Upper lobe of left lung (tissue), 6 donors: Measurements from ENCODE around the gene HSD17B2. TPM values are rescaled to one million over a fixed set of nuclear protein-coding genes. Genes with fewer than 3 reads are reported as not detected.

Experiments used
- ATAC-seq, 2 donors: fragments of 200-7000 bp; cut with Tn5 transposase; one replicate each; pipeline ENCODE4 v1.9.1; 2022; ENCODE audit warnings: mild to moderate bottlenecking in 2 of 2, moderate library complexity in 2 of 2; ENCODE audit not compliant: low FRiP score in 2 of 2
- DNase-seq, 2 donors: peaks; one replicate each; pipeline ENCODE4 v3.0.0-alpha.2; 2019 to 2020
- H3K27ac ChIP-seq, 4 donors: fragments of 200-600 bp; sonication (generic); one replicate each; pipeline ENCODE4 v1.5.1; 2016 to 2019
- H3K27me3 ChIP-seq, 4 donors: fragments of 200-600 bp; sonication (generic); one replicate each; pipeline ENCODE4 v1.5.1; 2017 to 2019
- H3K36me3 ChIP-seq, 4 donors: fragments of 200-600 bp; sonication (generic); one replicate each; pipeline ENCODE4 v1.5.1; 2016 to 2019
- H3K4me1 ChIP-seq, 4 donors: fragments of 200-600 bp; sonication (generic); one replicate each; pipeline ENCODE4 v1.5.1; 2018 to 2019
- H3K4me3 ChIP-seq, 4 donors: fragments of 200-600 bp; sonication (generic); one replicate each; pipeline ENCODE4 v1.5.1; 2017 to 2019; ENCODE audit warnings: mild to moderate bottlenecking in 2 of 4, moderate library complexity in 1 of 4
- H3K9me3 ChIP-seq, 4 donors: fragments of 200-600 bp; sonication (generic); one replicate each; pipeline ENCODE4 v1.5.1; 2018 to 2019
- CTCF ChIP-seq, 6 experiments: fragments of 450-650 bp in 4 of 6; fragments of 200-600 bp in 2 of 6; sonication (generic) in 2 of 6; IDR thresholded peaks; one replicate each; pipeline ENCODE4 v1.5.1; 2016 to 2019; ENCODE audit warnings: antibody characterized with exemption in 6 of 6
- EP300 ChIP-seq, 4 donors: sonication (generic); formaldehyde crosslinking; IDR thresholded peaks; one replicate each; pipeline ENCODE4 v1.5.1; 2017; ENCODE audit warnings: antibody characterized with exemption in 4 of 4, control low read depth in 2 of 4
- POLR2A ChIP-seq, 4 donors: fragments of 450-650 bp; IDR thresholded peaks; one replicate each; pipeline ENCODE4 v1.5.1; 2016 to 2017; ENCODE audit warnings: antibody characterized with exemption in 4 of 4, mild to moderate bottlenecking in 2 of 4
- POLR2AphosphoS5 ChIP-seq, 2 donors: sonication (generic); formaldehyde crosslinking; IDR thresholded peaks; one replicate each; pipeline ENCODE4 v1.5.1; 2017; ENCODE audit warnings: antibody characterized with exemption in 2 of 2
- WGBS, 2 donors: methylation state at CpG; one replicate each; pipeline ENCODE4 v1.1.5; 2017 to 2018; 5-methylcytosine and 5-hydroxymethylcytosine counted together
- total RNA-seq, 6 donors: library from RNA; depleted of rRNA in 4 of 6; stranded (reverse); fragments of >200 nt in 4 of 6; gene quantifications; one replicate each; pipeline versions ENCODE4 v1.1.0 to v1.2.1, GENCODE V29; 2016 to 2021
- donor health status: DM: no; HTN: no; CAD: no; lungs with moderate emphysema.
- donor health status: DM: no; HTN: yes; CAD: no; lungs with severe emphysema.

The HSD17B2 gene
- total RNA-seq, 6 donors from 2014 or later, result 0.49 to 2.0 (median 1.4) TPM; not detected in 2

- ATAC-seq, result no peak
- H3K4me3 ChIP-seq, result no peak overlapping the region
- no peaks in the 10 kb centered on the region for H3K36me3 ChIP-seq
- DNase-seq, result no peak
- WGBS, 2 donors, result 87 to 90% methylated on average over 10 of the region's 10 CpGs
- H3K27me3 ChIP-seq, result no peaks in the 10 kb centered on the region
- peaks cover 0 to 13% (median 3%) of the 10 kb centered on the region in 4 donors for H3K4me1 ChIP-seq
- TF ChIP-seq POLR2AphosphoS5 (IDR thresholded peaks at IDR 0.05), result no peak
- no peak for TF ChIP-seq POLR2A (IDR thresholded peaks at IDR 0.05)
- no peak for TF ChIP-seq CTCF (IDR thresholded peaks at IDR 0.05)
- TF ChIP-seq EP300 (IDR thresholded peaks at IDR 0.05), result no peak
- H3K9me3 ChIP-seq, result no peaks in the 10 kb centered on the region
- H3K27ac ChIP-seq, result no peak overlapping the region
Measured at GRCh38 chr16:82067804-82068325, 32.8 kb downstream of the HSD17B2 start.

GRCh38 chr16:82070656-82071369 lies 35.8 kb downstream of the HSD17B2 start:
- 57 to 65% methylated on average over 3 to 4 of the region's 4 CpGs for WGBS, 2 donors
- no peak overlapping the region for H3K4me3 ChIP-seq
- no peak for ATAC-seq
- H3K27ac ChIP-seq, result no peak overlapping the region
- H3K36me3 ChIP-seq, result no peaks in the 10 kb centered on the region
- DNase-seq, result no peak
- no peaks in the 10 kb centered on the region for H3K9me3 ChIP-seq
- TF ChIP-seq CTCF (IDR thresholded peaks at IDR 0.05) (no peak), POLR2AphosphoS5 (IDR thresholded peaks at IDR 0.05) (no peak), POLR2A (IDR thresholded peaks at IDR 0.05) (no peak), EP300 (IDR thresholded peaks at IDR 0.05) (no peak)
- peaks cover 0 to 9% (median 3%) of the 10 kb centered on the region in 4 donors for H3K4me1 ChIP-seq
- H3K27me3 ChIP-seq, result no peaks in the 10 kb centered on the region

DNA sequence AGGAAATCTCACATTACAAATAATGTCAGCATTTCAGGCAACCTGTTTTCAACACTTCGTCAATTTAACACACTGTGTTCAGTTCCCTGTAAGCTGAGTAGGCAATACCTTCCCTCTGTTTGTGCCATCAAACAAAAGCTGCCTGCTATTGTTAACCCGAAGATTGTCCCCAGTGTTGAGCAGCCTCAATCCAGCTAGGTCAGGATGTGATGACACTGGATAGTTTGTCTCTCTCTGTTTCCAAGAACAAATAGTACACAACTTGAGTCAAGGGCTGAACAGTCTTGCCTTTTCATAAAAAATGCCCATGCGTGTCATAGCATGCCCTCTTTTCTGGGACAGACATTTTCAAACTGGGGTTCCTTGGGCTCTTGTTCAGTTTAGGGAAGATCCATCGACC lies 36.4 kb downstream of the HSD17B2 start:
- no peaks in the 10 kb centered on the region for H3K36me3 ChIP-seq
- H3K9me3 ChIP-seq, result no peaks in the 10 kb centered on the region
- DNase-seq (no peak), ATAC-seq (no peak)
- H3K4me1 ChIP-seq, result peaks cover 0 to 9% (median 3%) of the 10 kb centered on the region in 4 donors
- TF ChIP-seq CTCF (IDR thresholded peaks at IDR 0.05) (no peak), POLR2AphosphoS5 (IDR thresholded peaks at IDR 0.05) (no peak), EP300 (IDR thresholded peaks at IDR 0.05) (no peak), POLR2A (IDR thresholded peaks at IDR 0.05) (no peak)
- H3K27ac ChIP-seq, result no peak overlapping the region
- H3K27me3 ChIP-seq, result no peaks in the 10 kb centered on the region
- no peak overlapping the region for H3K4me3 ChIP-seq
- 61 to 87% methylated on average over 4 of the region's 4 CpGs for WGBS, 2 donors

GRCh38 chr16:82072313-82072712 lies 37.3 kb downstream of the HSD17B2 start:
- no peak for TF ChIP-seq POLR2A (IDR thresholded peaks at IDR 0.05)
- Histone ChIP-seq H3K36me3 (no peaks in the 10 kb centered on the region), H3K27me3 (no peaks in the 10 kb centered on the region), H3K9me3 (peaks cover 0 to 3% (median 1%) of the 10 kb centered on the region in 4 donors), H3K4me3 (no peak overlapping the region), H3K4me1 (peaks cover 0 to 9% (median 3%) of the 10 kb centered on the region in 4 donors), H3K27ac (no peak overlapping the region)
- no peak for DNase-seq
- ATAC-seq, result no peak
- WGBS, 2 donors, result 21 to 27% methylated on average over 1 of the region's 1 CpG

GRCh38 chr16:82074019-82074558 lies 39.0 kb downstream of the HSD17B2 start:
- no peak for TF ChIP-seq POLR2AphosphoS5 (IDR thresholded peaks at IDR 0.05)
- TF ChIP-seq POLR2A (IDR thresholded peaks at IDR 0.05), result no peak
- TF ChIP-seq EP300 (IDR thresholded peaks at IDR 0.05), result no peak
- no peak for TF ChIP-seq CTCF (IDR thresholded peaks at IDR 0.05)
- H3K4me3 ChIP-seq, result no peak overlapping the region
- DNase-seq (no peak), ATAC-seq (no peak)
- peaks cover 0 to 4% (median 1%) of the 10 kb centered on the region in 4 donors for H3K9me3 ChIP-seq
- no peaks in the 10 kb centered on the region for H3K36me3 ChIP-seq
- peaks cover 0 to 9% (median 3%) of the 10 kb centered on the region in 4 donors for H3K4me1 ChIP-seq
- 83 to 95% methylated on average over 4 of the region's 4 CpGs for WGBS, 2 donors
- no peak overlapping the region for H3K27ac ChIP-seq
- no peaks in the 10 kb centered on the region for H3K27me3 ChIP-seq
